GM12878 (cell line): Measurements from ENCODE around the gene DNAJC25.

Experiments
- ASH2L ChIP-seq: fragments of 300-600, 200-600 bp; sonication (generic); IDR thresholded peaks from 2 replicates; pipeline ENCODE4 v1.6.1; 2017; ENCODE audit warnings: low read depth, mild to moderate bottlenecking, borderline replicate concordance
- CTCF ChIP-seq, 3 experiments: IDR thresholded peaks in 2 of 3; conservative IDR thresholded peaks in 1 of 3; 2 replicates each; pipeline ENCODE4 v1.5.1; 2011; ENCODE audit warnings: low read depth in 3 of 3, low read length in 3 of 3, mild to moderate bottlenecking in 3 of 3, control low read depth in 2 of 3, moderate library complexity in 2 of 3, inconsistent platforms in 1 of 3, mixed read lengths in 1 of 3; ENCODE audit not compliant: control insufficient read depth in 2 of 3, insufficient read depth in 1 of 3; ENCODE audit errors: extremely low read depth in 1 of 3
- NFYB ChIP-seq: IDR thresholded peaks from 2 replicates; pipeline ENCODE4 v1.6.1; 2011; ENCODE audit warnings: low read depth, mild to moderate bottlenecking, low read length, improper control_type of control experiment, moderate library complexity; ENCODE audit not compliant: insufficient read depth
- PBX3 ChIP-seq: IDR thresholded peaks from 2 replicates; pipeline ENCODE4 v1.6.1; 2011; ENCODE audit warnings: mild to moderate bottlenecking, low read depth, low read length, moderate library complexity; ENCODE audit not compliant: insufficient replicate concordance

GRCh38 chr9:111627260-111627963, 3.7 kb upstream of the DNAJC25 start:
- no peak for TF ChIP-seq CTCF (IDR thresholded peaks at IDR 0.05 in 2 of 3, conservative IDR thresholded peaks at IDR 0.05 in 1 of 3; ENCODE audit: control insufficient read depth in 2 of 3, extremely low read depth in 1 of 3, insufficient read depth in 1 of 3, low read depth in 3 of 3, low read length in 3 of 3)
- no peak for TF ChIP-seq NFYB
- TF ChIP-seq ASH2L, result no peak
- TF ChIP-seq PBX3, result no peak
